Stimulated activated CD4-positive, alpha-beta T cell treated with anti-CD3 and anti-CD28 coated beads, Interleukin-1b, Interleukin-23, amount 100 ng/mL, for 4 hours (primary cell): Measurements from ENCODE around the gene SREBF2.

Source experiments
- DNase-seq, 2 donors: peaks; one replicate each; pipeline ENCODE4 v3.0.0-alpha.2; 2020; ENCODE audit warnings: low read depth in 2 of 2

Gene SREBF2

GRCh38 chr22:41876675-41877074 is 43.8 kb downstream of the SREBF2 start:
- no peak for DNase-seq

- DNase-seq: no peak
Observed at GRCh38 chr22:41880653-41881052, 47.7 kb downstream of the SREBF2 start.

DNA sequence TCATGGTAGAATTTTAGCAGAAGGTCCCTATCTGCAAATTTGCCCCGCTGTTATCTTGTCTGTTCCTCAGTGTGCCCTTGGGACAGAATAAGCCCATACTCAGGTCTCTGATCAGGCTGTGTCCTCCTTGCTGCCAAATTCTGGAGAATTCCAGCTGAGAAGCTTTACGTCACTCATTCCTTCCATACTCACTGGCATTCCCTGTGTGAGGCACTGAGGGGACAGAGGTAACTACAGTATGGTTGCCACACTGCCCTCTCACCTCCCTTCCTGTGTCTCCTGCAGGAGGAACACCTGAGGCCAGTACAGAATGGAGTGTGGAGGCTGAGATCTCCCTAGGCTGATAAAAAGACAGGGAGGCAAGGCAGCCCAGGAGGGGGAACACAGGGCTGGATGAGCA is 50.5 kb downstream of the SREBF2 start:
- no peak for DNase-seq

GRCh38 chr22:41885116-41885515 is 52.2 kb downstream of the SREBF2 start:
- no peak for DNase-seq

DNA sequence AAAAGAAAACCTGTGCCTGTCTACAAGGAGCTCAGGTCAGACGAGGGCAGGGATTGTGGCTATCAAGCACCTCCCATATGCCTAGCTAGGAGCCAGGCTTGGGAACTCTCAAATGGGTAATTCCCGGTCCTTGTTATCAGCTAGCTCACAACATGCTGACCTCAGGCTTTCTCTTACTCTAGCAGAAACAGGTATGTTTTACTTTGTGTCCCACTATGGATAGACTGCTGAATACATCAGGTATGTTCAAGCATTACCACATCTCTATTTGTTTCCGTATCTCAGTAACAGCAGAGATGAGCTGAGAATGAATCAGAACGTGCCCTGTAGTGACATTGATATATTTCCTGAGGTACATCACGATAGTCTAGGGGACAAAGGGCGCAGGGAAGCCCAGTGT is 52.6 kb downstream of the SREBF2 start:
- DNase-seq: no peak

DNA sequence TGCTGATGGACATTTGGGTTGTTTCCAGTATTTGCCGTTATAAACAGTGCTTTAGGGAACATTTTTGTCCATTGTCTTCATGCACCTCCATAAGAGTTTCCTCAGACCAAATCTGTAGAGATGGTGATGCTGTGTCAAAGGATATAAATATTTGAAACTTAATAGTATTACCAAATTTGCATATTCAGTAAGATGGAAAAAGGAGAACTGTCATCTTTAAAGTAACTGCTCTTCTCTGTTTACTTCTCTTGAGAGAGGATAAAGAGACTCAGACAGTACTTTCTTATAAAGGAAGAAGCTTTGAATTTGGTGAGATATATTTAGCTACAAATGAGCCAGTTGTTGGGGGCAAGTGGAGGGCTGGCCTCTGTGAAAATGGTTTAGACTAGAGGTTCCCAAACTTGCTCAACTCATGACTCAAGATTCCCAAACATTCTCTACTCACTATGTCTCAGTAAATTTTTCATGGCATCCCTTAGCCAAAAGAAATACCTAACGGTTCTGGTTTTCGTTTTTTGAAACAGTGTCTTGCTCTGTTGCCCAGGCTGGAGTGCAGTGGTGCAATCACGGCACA is 55.8 kb downstream of the SREBF2 start:
- DNase-seq: no peak

GRCh38 chr22:41891407-41891806 is 58.5 kb downstream of the SREBF2 start:
- DNase-seq: no peak

DNA sequence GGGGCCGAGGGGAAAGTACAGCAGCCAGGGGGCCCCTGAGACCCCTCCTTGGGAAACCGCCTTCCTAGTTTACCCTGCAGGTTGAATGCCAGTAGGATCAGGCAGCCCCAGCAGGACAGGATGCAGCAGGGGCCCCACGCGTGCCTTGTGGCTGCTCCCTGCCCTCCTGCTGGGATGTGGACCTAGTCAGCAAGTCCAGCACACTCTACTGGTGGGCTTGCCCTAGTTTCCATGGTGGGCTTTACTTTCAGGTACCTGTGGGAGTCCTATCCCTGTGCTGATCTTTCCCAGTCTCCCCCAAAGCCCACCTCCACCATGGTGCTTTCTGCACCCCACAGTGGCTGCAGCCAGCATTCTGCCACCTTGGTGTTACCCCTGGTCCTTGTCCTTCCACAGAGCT is 59.8 kb downstream of the SREBF2 start:
- DNase-seq: no peak

- DNase-seq: no peak
Observed at GRCh38 chr22:41893591-41894375, 60.9 kb downstream of the SREBF2 start.

DNA sequence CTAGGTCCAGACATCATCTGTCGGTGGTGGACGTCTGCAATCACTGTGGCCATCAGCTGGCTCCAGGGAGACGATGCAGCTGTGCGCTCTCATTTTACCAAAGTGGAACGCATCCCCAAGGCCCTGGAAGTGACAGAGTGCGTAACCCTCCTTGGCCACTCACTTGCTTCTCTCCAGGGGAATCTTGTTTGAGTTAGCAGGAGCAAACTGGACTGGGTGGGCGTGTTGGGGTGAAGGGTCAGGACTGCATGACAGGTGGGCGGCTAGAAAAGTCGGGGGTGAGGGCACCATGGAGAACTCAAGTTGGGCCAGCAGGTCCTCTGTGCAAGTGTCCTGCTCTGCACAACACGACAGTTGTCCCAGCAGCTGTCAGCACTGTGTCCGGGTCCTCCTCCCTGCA is 65.7 kb downstream of the SREBF2 start:
- no peak for DNase-seq

DNA sequence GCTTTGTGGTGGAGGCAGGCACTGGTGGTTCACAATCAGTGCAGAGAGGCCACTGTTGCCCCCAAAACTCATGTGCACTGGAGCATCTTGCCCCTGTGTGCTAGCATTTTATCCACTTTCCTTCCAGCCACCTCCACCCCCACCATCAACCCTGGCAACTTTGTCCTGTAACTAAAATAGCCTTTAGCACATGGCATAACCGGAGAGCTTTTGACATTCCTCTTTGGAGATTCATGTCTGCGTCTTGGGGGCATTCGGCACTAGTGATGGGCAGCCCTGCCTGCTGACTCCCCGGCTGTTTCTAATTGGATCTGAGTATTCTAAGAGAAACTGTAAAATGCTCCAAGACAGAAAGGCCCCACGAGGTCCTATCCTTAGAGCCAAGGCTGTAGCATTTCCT is 66.2 kb downstream of the SREBF2 start:
- DNase-seq: no peak

GRCh38 chr22:41899992-41900651 is 67.2 kb downstream of the SREBF2 start:
- no peak for DNase-seq

- DNase-seq: no peak
Observed at GRCh38 chr22:41900652-41901312, 67.9 kb downstream of the SREBF2 start.

DNA sequence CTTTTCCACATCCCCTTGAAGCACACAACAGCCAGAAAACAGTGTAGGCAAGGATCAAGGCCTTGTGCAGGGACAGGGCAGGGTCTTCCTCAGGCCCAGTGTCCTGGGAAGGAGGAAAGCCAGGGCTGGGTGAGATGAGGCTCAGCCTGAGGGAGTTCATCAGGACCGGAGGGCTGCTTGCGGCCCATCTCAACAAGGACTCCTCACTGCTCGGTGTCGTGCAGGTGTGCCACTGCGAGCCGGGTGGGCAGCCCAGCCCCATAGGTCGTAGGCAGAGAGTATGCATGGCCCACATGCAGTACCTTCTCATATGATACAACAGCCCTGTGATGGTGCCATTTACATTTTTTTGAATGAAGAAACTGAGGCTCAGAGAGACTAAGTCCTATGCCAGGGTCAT is 69.1 kb downstream of the SREBF2 start:
- no peak for DNase-seq

DNA sequence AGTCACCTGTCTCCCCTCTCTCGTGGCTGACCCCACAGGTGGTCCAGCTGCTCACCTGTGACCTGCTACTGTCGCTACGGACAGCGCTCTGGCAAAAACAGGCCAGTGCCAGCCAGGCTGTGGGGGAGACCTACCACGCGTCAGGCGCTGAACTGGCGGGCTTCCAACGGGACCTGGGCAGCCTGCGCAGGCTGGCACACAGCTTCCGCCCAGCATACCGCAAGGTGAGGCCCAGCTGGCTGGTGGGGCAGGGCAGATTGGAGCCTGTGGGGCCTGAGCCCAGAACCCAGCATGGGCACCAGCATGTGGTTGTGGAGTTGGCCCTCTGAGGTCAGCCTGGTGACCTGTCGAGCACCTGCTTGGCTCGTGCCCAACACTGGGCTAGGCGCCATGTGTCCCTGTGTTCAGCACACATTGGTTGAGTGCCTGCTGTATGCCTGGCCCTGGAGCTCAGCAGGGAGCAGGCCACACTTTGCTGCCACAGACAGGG is 70.1 kb downstream of the SREBF2 start:
- DNase-seq: no peak

DNA sequence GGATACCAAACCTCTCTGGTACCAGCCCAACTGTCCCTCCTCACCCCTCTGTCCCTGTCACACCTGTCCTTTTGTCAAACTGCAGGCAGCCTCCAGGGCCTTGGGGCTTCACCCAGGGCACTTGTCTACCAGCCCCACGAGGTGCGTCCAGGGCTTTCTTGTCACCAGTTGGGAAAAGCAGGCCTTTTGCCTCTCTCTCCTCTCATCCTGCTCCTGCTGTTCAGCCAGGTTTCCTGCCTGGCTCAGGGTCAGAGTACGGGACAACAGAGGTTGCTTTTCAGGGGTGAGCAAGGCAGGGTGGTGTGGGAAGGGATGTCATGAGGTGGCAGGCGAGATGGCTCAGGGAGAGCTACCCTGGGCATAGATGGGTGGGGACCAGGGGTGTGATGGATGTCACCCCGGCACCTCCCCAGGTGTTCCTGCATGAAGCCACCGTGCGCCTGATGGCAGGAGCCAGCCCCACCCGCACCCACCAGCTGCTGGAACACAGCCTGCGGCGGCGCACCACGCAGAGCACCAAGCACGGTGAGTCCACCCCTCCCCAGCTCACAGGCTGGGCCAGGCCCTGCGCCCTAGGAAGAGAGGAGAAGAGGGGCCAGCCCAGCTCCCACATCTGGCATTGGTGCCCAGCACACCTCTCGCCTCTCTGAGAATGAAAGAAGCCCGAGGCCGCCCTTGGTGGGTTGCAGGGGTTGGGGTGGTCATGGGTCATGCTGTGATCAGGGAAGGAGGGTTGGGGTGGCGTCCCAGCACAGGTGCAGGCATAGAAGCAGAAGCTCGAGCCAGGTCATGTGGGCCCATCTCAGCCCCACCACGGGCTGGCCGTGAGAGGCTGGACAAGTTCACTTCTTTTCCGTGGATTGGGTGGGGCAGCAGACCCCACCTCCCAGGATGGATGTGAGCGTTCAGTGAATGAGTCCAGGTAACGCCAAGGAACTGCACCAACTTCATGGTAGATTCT is 71.8 kb downstream of the SREBF2 start:
- no peak for DNase-seq

DNA sequence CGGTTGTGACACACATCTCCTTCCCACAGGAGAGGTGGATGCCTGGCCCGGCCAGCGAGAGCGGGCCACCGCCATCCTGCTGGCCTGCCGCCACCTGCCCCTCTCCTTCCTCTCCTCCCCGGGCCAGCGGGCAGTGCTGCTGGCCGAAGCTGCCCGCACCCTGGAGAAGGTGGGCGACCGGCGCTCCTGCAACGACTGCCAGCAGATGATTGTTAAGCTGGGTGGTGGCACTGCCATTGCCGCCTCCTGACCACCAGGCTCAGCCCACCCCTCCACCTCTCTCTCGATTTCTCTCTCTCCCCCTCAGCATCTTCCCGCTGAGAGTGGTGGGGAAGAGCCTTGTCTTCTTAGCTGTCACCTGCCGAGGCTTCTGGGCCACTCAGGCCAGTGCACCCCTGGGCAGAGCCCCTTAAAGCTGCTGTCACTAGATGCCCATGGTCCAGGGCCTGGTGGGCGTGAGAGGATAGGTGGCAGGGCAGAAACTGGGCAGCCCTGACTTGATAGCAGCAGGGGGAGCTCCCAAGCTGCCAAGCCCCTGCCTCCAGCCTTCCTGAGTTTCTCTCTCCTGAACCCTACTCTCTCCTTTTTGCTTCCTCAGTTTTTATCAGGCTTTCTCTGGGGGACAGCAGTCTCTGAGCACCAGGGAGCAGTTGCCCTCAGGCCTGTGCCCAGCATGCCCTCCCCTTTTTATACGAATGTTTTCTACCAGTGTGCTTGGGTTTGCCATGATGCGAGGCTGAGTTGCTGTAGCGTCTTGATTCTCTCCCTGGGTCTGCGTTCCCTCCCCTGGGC is 72.7 kb downstream of the SREBF2 start:
- DNase-seq: no peak

DNA sequence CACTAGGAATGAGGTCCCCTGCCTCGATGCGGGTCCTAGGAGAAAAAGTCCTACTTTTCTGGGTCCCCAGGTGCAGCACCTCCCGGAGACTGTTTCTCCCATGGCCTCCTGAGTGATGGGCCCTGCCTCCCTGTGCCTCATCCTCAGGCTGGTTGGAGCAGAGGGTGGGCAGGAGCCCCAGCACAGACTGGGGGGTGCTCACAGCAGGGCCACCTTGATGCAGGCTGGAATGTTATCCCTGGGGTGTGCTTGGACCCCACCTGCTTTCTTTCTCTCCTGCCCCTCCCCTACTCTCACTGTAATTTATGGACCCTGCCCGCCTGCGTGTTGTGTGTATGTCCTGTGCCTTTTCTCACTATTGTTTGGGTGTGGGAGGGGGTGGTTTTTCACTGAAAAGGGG is 73.9 kb downstream of the SREBF2 start:
- no peak for DNase-seq

DNA sequence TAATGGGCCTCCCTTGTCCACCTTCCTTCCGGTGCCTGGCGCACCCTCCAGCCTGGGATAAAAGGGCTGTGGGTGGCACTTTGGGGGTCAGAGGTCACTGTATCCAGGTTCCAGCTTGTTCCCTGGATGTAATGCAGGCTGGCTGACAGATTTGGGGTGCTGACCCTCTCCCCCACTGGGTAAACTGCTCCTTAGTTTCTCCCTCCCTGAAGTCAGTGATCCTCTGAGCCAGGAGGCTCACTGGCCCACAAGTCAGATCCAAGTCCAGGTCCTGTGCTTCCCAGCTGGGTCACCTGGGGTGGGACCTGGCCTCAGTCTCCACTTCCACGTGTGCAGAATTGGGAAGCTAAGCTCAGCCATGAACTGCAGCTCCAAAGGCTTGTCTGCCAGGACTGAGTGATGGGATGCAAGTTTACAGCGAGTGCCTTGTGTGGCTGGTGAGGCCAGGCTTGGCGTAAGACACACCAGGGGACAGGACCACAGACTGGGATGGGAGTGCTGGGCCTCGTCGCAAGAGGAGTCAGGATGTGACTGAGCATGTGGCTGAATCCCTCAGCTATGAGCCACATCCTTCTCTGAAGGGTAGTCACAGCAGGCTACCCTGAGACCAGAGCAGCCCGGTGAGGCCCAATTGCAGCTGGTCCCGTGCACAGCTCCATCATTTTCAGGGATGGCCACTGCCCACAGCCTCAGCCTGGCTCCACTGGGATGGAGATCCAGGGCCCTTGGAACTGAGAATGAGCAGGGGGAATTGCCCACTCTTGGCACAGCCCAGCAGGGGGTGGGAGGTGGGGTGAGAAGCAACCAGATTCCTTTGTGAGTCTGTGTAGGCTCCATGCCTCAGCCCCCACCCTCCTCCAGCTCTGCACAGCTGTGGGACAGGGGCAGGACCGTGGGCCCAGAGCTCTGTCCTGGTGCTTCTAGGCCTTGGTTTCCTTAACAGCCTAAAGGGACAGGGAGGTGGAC is 74.8 kb downstream of the SREBF2 start:
- no peak for DNase-seq
